Aorta (tissue), 5 donors: ENCODE measurements around the gene MEGF11. TPM values are rescaled to one million over a fixed set of nuclear protein-coding genes. Genes with fewer than 3 reads are reported as not detected.
"Not testable (repeated sequence)": the region's sequence is repeated elsewhere in the genome, so short reads cannot be mapped to it uniquely, and the experiment has no call there.

ENCODE experiments used
- ATAC-seq: fragments of 200-7000 bp; cut with Tn5 transposase; one replicate; pipeline ENCODE4 v1.9.1; 2022; ENCODE audit warnings: moderate library complexity; ENCODE audit not compliant: low FRiP score
- DNase-seq, 2 donors: peaks; one replicate each; pipeline ENCODE4 v3.0.0-alpha.2; 2020
- H3K27ac ChIP-seq, 2 donors: one replicate each; pipeline ENCODE4 v1.5.1; 2013; ENCODE audit warnings: low read length in 2 of 2, mild to moderate bottlenecking in 2 of 2, moderate library complexity in 2 of 2, control low read depth in 1 of 2, inconsistent platforms in 1 of 2, low read depth in 1 of 2
- H3K27me3 ChIP-seq, 2 donors: one replicate each; pipeline ENCODE4 v1.6.1; 2013; ENCODE audit warnings: control low read depth in 1 of 2, low read length in 1 of 2, mild to moderate bottlenecking in 1 of 2, moderate library complexity in 1 of 2; ENCODE audit not compliant: insufficient read depth in 2 of 2, control insufficient read depth in 1 of 2
- H3K36me3 ChIP-seq, 2 donors: one replicate each; pipeline ENCODE4 v1.6.1; 2013; ENCODE audit warnings: control low read depth in 1 of 2, low read length in 1 of 2, mild to moderate bottlenecking in 1 of 2; ENCODE audit not compliant: insufficient read depth in 2 of 2, control insufficient read depth in 1 of 2
- H3K4me1 ChIP-seq, 2 donors: one replicate each; pipeline ENCODE4 v1.6.1; 2013; ENCODE audit warnings: low read length in 2 of 2, control low read depth in 1 of 2, mild to moderate bottlenecking in 1 of 2, moderate library complexity in 1 of 2; ENCODE audit not compliant: insufficient read depth in 2 of 2, control insufficient read depth in 1 of 2
- H3K4me3 ChIP-seq, 2 donors: one replicate each; pipeline ENCODE4 v1.5.1; 2013; ENCODE audit warnings: low read length in 2 of 2, control low read depth in 1 of 2, mild to moderate bottlenecking in 1 of 2
- H3K9me3 ChIP-seq: one replicate; pipeline ENCODE4 v1.6.1; 2013; ENCODE audit warnings: mild to moderate bottlenecking, low read length; ENCODE audit not compliant: control insufficient read depth
- WGBS, 2 donors: extraction: QIAGEN DNeasy Blood & Tissue Kit; methylation state at CpG; one replicate each; pipeline ENCODE4 v1.1.7; 2013; 5-methylcytosine and 5-hydroxymethylcytosine counted together
- intact Hi-C, 2 donors: fragments of 100-400 bp; cut with DNase I; formaldehyde crosslinking; loops; one replicate each; pipeline versions ENCODE4 v1.14.2 to v1.15.0; 2022
- polyA plus RNA-seq, 2 donors: library from polyadenylated mRNA; stranded (reverse); fragments of 200-250 nt; gene quantifications; one replicate each; pipeline ENCODE4 v1.2.3, GENCODE V29; 2013
- total RNA-seq, 2 donors: library from RNA; stranded (reverse); fragmentation: NEBNext Ultra II Directional; extraction: Animal tissue kit (Norgen Biotek cat#: 25700); gene quantifications; one replicate each; pipeline ENCODE4 v1.2.1, GENCODE V29; 2021
- donor health status: healthy with polysubstance abuse.
- donor health status: Bipolar disorder and iron deficiency.
- donor health status: DM: no; HTN: no; CAD: no.
- donor health status: DM: no; HTN: no; CAD: no.
- donor health status: DM: yes; HTN: yes; CAD: no.

The MEGF11 gene
- total and polyA plus RNA-seq, 4 donors: not detected

DNA sequence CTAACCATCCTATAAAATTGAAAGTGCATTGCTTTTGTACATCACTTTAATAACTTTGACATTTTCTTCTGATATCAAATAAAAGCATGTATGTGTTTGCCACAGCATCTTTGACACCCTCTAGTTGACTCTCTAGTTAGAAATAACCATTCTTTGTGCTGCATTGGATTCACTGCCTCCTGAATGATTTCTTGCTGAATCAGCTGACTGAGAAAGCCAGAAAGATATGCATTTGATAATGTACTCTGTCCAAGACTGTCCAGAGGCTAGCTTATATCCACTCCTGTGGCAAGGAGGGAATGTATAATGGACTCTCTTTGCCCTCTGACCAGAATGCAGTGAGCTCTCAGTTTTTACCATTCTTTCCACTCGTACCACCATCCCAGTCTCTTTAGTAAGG, 378.1 kb downstream of the MEGF11 start:
- intact Hi-C loops: no loop called here
- no peak overlapping the region for H3K4me3 ChIP-seq
- H3K27me3 ChIP-seq: no peaks in the 10 kb centered on the region
- DNase-seq: no peak
- no peaks in the 10 kb centered on the region for H3K9me3 ChIP-seq
- H3K36me3 ChIP-seq: peaks cover 0 to 4% of the 10 kb centered on the region in 2 donors
- no peak for ATAC-seq
- H3K27ac ChIP-seq: no peak overlapping the region
- WGBS, 2 donors: 87 to 93% methylated on average over 1 of the region's 1 CpG
- H3K4me1 ChIP-seq: no peaks in the 10 kb centered on the region

- Histone ChIP-seq H3K27ac (no peak overlapping the region), H3K9me3 (no peaks in the 10 kb centered on the region), H3K4me3 (no peak overlapping the region), H3K27me3 (no peaks in the 10 kb centered on the region), H3K4me1 (no peaks in the 10 kb centered on the region), H3K36me3 (peaks cover 0 to 2% of the 10 kb centered on the region in 2 donors)
- ATAC-seq: no peak
- DNase-seq: no peak
- intact Hi-C loops: no loop called here
Observed at GRCh38 chr15:65873256-65873655, 380.3 kb downstream of the MEGF11 start.

GRCh38 chr15:65872596-65872995, 381.0 kb downstream of the MEGF11 start:
- H3K27ac ChIP-seq, intact Hi-C loops, H3K9me3 ChIP-seq, H3K36me3 ChIP-seq, ATAC-seq, H3K4me3 ChIP-seq, H3K4me1 ChIP-seq, H3K27me3 ChIP-seq, DNase-seq: not testable (repeated sequence)
- WGBS, 2 donors: 74 to 78% methylated on average over 5 of the region's 5 CpGs

- H3K4me3 ChIP-seq, DNase-seq, intact Hi-C loops, H3K27ac ChIP-seq, H3K27me3 ChIP-seq, H3K4me1 ChIP-seq, H3K9me3 ChIP-seq, H3K36me3 ChIP-seq, ATAC-seq: not testable (repeated sequence)
- 92 to 94% methylated on average over 9 of the region's 9 CpGs for WGBS, 2 donors
Observed at GRCh38 chr15:65871886-65872285, 381.7 kb downstream of the MEGF11 start.

DNA sequence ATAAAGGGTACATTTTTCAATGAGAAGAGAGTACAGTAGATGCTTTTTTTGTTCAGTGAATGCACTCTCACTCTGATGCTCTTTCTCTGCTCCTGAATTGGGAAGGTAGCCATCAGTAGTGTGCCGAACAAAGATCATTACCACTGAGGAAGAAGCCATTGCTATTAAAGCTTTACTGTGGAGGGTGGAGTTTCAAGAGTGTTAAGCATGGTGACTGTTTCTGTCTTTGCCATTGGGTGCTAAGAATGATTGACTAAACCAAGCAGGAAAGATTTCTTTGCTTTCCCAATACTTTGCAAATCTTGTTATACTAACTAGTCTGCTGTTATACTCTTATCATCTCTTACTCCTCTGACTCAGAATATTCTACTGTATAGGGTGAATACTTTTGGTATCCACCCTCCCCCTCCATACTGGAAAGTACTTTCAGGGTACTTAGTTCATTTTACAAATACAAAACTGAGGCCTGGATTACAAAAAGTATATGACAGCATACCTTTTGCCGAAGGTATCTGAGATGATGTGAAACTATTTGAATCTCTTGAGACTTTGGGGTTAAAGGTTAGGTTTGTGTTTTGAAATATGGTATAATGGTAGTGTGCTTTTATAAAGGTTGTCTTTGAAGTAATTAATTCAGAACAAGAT, 382.5 kb downstream of the MEGF11 start:
- intact Hi-C loops: no loop called here
- Histone ChIP-seq H3K36me3 (no peaks in the 10 kb centered on the region), H3K27ac (no peak overlapping the region), H3K4me3 (peak overlapping the region; percentile 50 to 82), H3K27me3 (no peaks in the 10 kb centered on the region), H3K9me3 (no peaks in the 10 kb centered on the region), H3K4me1 (no peaks in the 10 kb centered on the region)
- ATAC-seq (no peak), DNase-seq (no peak)
- WGBS, 2 donors: 32 to 35% methylated on average over 2 of the region's 2 CpGs

- no peaks in the 10 kb centered on the region for H3K36me3 ChIP-seq
- WGBS, 2 donors: 1% methylated on average over 43 of the region's 43 CpGs
- intact Hi-C loops: loop anchor here (2.0 to 10.0 kb wide), 3 partner anchors 37 to 235 kb away; no protein-coding TSS in a partner anchor
- no peaks in the 10 kb centered on the region for H3K9me3 ChIP-seq
- no peaks in the 10 kb centered on the region for H3K4me1 ChIP-seq
- H3K4me3 ChIP-seq: peak overlapping the region; percentile 50 to 82
- peak; percentile 54 to 75 for DNase-seq
- peak; percentile 26 for ATAC-seq
- H3K27ac ChIP-seq: peak overlapping the region; percentile 1 to 34
- no peaks in the 10 kb centered on the region for H3K27me3 ChIP-seq
Observed at GRCh38 chr15:65869954-65870871, 383.3 kb downstream of the MEGF11 start.

- Histone ChIP-seq H3K4me1 (no peaks in the 10 kb centered on the region), H3K36me3 (no peaks in the 10 kb centered on the region), H3K4me3 (peak within 1 kb of the TSS; percentile 82 to 93), H3K9me3 (no peaks in the 10 kb centered on the region), H3K27me3 (no peaks in the 10 kb centered on the region), H3K27ac (peak within 1 kb of the TSS; percentile 85 to 94)
- intact Hi-C loops: loop anchor here (2.0 to 10.0 kb wide), 3 partner anchors 37 to 235 kb away; no protein-coding TSS in a partner anchor
- ATAC-seq (peak; percentile 99), DNase-seq (peak; percentile 97 to 98)
- 0% methylated on average over 62 of the region's 62 CpGs for WGBS, 2 donors
Observed at GRCh38 chr15:65869126-65869953, 384.2 kb downstream of the MEGF11 start, which contains the start of gene RAB11A. RAB11A (plus strand) TSS chr15:65869491; CDS start chr15:65869586, 95 bp downstream.

DNA sequence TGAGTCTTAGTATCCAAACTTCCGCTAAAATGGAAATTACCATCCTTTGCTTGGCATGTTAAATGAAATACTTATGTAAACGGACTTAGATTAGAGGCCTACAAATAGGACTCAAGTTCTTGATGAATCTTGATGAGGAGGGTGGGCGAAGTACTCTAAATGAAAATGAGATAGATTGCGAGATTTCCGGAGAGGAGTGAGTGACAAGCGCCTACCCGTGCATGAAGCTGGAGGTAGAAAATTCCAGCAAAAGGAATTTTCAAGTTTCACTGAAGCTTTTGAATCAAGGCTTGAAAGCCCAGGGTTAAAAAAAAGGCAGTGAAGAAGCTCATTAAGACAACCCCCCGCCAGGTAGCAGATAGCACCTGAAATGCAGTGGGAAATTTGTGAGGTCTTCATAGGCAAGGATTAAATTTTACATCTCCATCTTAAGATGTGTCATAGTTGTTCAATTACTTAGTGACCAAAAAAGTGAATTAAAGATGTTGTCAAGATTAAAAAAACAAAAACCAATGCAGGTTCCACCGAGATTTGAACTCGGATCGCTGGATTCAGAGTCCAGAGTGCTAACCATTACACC, 384.9 kb downstream of the MEGF11 start:
- no peak overlapping the region for H3K4me3 ChIP-seq
- H3K9me3 ChIP-seq: no peaks in the 10 kb centered on the region
- H3K27ac ChIP-seq: no peak overlapping the region
- H3K27me3 ChIP-seq: no peaks in the 10 kb centered on the region
- no peak for DNase-seq
- H3K4me1 ChIP-seq: no peaks in the 10 kb centered on the region
- no peaks in the 10 kb centered on the region for H3K36me3 ChIP-seq
- WGBS, 2 donors: 64 to 66% methylated on average over 11 of the region's 11 CpGs
- no peak for ATAC-seq
- intact Hi-C loops: loop anchor here (2.0 to 10.0 kb wide), 3 partner anchors 36 to 234 kb away; no protein-coding TSS in a partner anchor
